Naive thymus-derived CD8-positive, alpha-beta T cell (primary cell): Measurements from ENCODE around the gene PLA2G4D. TPM values are rescaled to one million over a fixed set of nuclear protein-coding genes. Genes with fewer than 3 reads are reported as not detected.

Experiments
- ATAC-seq, 2 donors: fragments of 150-1000 bp; cut with Tn5 transposase in 1 of 2; sonication (Bioruptor Pico), chemical (Tn5 transposase) in 1 of 2; 1 replicate in 1 of 2; 2 replicates in 1 of 2; pipeline ENCODE4 v1.10.0; 2021; ENCODE audit warnings: mild to moderate bottlenecking in 2 of 2, moderate library complexity in 2 of 2
- POLR2A ChIA-PET: fragments of 350-600 bp; sonication (Branson Sonifier 250); formaldehyde crosslinking; loops from one replicate; lab custom pipeline; 2021; ENCODE audit warnings: antibody characterized with exemption; lab: Charles Lee
- DNase-seq, 10 donors: peaks; one replicate each; pipeline versions ENCODE4 v3.0.0 to v3.0.0-alpha.2; 2020 to 2022
- H3K27ac Mint-ChIP-seq, 10 donors: one replicate each; pipeline ENCODE4 v1.8.0; 2020 to 2022; ENCODE audit warnings: mild to moderate bottlenecking in 10 of 10, mixed read lengths in 10 of 10, moderate library complexity in 4 of 10, inconsistent platforms in 1 of 10
- H3K27me3 Mint-ChIP-seq, 5 donors: one replicate each; pipeline ENCODE4 v1.8.0; 2021 to 2022; ENCODE audit warnings: mixed read lengths in 5 of 5
- H3K36me3 Mint-ChIP-seq, 3 donors: one replicate each; pipeline ENCODE4 v1.8.0; 2020 to 2022; ENCODE audit warnings: mixed read lengths in 3 of 3, mild to moderate bottlenecking in 2 of 3, inconsistent platforms in 1 of 3
- H3K4me1 Mint-ChIP-seq, 4 donors: one replicate each; pipeline ENCODE4 v1.8.0; 2021 to 2022; ENCODE audit warnings: mixed read lengths in 4 of 4
- H3K4me3 Mint-ChIP-seq, 10 donors: one replicate each; pipeline ENCODE4 v1.8.0; 2020 to 2022; ENCODE audit warnings: mild to moderate bottlenecking in 10 of 10, mixed read lengths in 10 of 10, moderate library complexity in 6 of 10, inconsistent platforms in 1 of 10
- H3K9me3 Mint-ChIP-seq, 9 donors: one replicate each; pipeline ENCODE4 v1.8.0; 2020 to 2022; ENCODE audit warnings: mixed read lengths in 9 of 9, mild to moderate bottlenecking in 3 of 9, inconsistent platforms in 1 of 9, moderate library complexity in 1 of 9
- polyA plus RNA-seq, 3 donors: library from polyadenylated mRNA; unstranded; fragments of 300-500 nt; fragmentation: Illumina TruSeq; gene quantifications; one replicate each; pipeline ENCODE4 v1.2.3, GENCODE V29; 2021
- total RNA-seq, 8 experiments: library from RNA in 2 of 8; stranded (reverse) in 2 of 8; gene quantifications; one replicate each; pipeline ENCODE4 v1.2.3 and lab custom pipeline; 2021 to 2026

Gene PLA2G4D
- total and polyA plus RNA-seq, 5 experiments from 2014 or later: not detected

- H3K4me3 Mint-ChIP-seq: no peak overlapping the region
- POLR2A ChIA-PET: no interaction called here
- H3K36me3 Mint-ChIP-seq: no peaks in the 10 kb centered on the region
- peak overlapping the region in 2 of 10 donors; percentile 0 to 72 for H3K27ac Mint-ChIP-seq
- H3K4me1 Mint-ChIP-seq: peaks cover 0 to 9% (median 3%) of the 10 kb centered on the region in 4 donors
- peaks cover 0 to 11% (median 2%) of the 10 kb centered on the region in 5 donors for H3K27me3 Mint-ChIP-seq
- H3K9me3 Mint-ChIP-seq: no peaks in the 10 kb centered on the region
- DNase-seq (no peak), ATAC-seq (no peak)
These were observed 59.5 kb downstream of the PLA2G4D start for GRCh38 chr15:42034628-42035434.

- Mint-ChIP-seq H3K9me3 (no peaks in the 10 kb centered on the region), H3K27ac (no peak overlapping the region), H3K4me3 (no peak overlapping the region), H3K36me3 (no peaks in the 10 kb centered on the region), H3K4me1 (peaks cover 0 to 9% (median 3%) of the 10 kb centered on the region in 4 donors), H3K27me3 (peaks cover 0 to 5% (median 2%) of the 10 kb centered on the region in 5 donors)
- POLR2A ChIA-PET: no interaction called here
- no peak for ATAC-seq
- DNase-seq: no peak
These were observed 61.0 kb downstream of the PLA2G4D start for GRCh38 chr15:42033214-42033873.

- no peak for ATAC-seq
- no peaks in the 10 kb centered on the region for H3K9me3 Mint-ChIP-seq
- H3K27me3 Mint-ChIP-seq: peaks cover 0 to 7% (median 3%) of the 10 kb centered on the region in 5 donors
- H3K4me3 Mint-ChIP-seq: no peak overlapping the region
- no peaks in the 10 kb centered on the region for H3K36me3 Mint-ChIP-seq
- H3K27ac Mint-ChIP-seq: no peak overlapping the region
- DNase-seq: no peak
- H3K4me1 Mint-ChIP-seq: peaks cover 0 to 9% (median 3%) of the 10 kb centered on the region in 4 donors
- POLR2A ChIA-PET: no interaction called here
These were observed 61.8 kb downstream of the PLA2G4D start for GRCh38 chr15:42032376-42033213.

- DNase-seq (no peak), ATAC-seq (no peak)
- Mint-ChIP-seq H3K9me3 (no peaks in the 10 kb centered on the region), H3K27ac (no peak overlapping the region), H3K36me3 (no peaks in the 10 kb centered on the region), H3K27me3 (peaks cover 0 to 13% (median 6%) of the 10 kb centered on the region in 5 donors), H3K4me3 (no peak overlapping the region), H3K4me1 (peaks cover 0 to 9% (median 3%) of the 10 kb centered on the region in 4 donors)
- POLR2A ChIA-PET: interaction anchor here (0.9 kb wide), 1 partner anchor 36 kb away, joined by 3 read pairs; no protein-coding TSS in a partner anchor
These were observed 63.0 kb downstream of the PLA2G4D start for GRCh38 chr15:42031198-42031915.

GRCh38 chr15:42027521-42027920 is 66.8 kb downstream of the PLA2G4D start:
- no peak for DNase-seq
- H3K27me3 Mint-ChIP-seq: peaks cover 0 to 12% (median 10%) of the 10 kb centered on the region in 5 donors
- no peak overlapping the region for H3K27ac Mint-ChIP-seq
- H3K36me3 Mint-ChIP-seq: no peaks in the 10 kb centered on the region
- ATAC-seq: no peak
- no peaks in the 10 kb centered on the region for H3K9me3 Mint-ChIP-seq
- H3K4me1 Mint-ChIP-seq: no peaks in the 10 kb centered on the region
- POLR2A ChIA-PET: no interaction called here
- H3K4me3 Mint-ChIP-seq: no peak overlapping the region

- peaks cover 0 to 2% (median 0%) of the 10 kb centered on the region in 4 donors for H3K4me1 Mint-ChIP-seq
- POLR2A ChIA-PET: no interaction called here
- DNase-seq (no peak), ATAC-seq (no peak)
- no peak overlapping the region for H3K4me3 Mint-ChIP-seq
- H3K9me3 Mint-ChIP-seq: no peaks in the 10 kb centered on the region
- H3K27me3 Mint-ChIP-seq: peaks cover 0 to 12% (median 8%) of the 10 kb centered on the region in 5 donors
- no peak overlapping the region for H3K27ac Mint-ChIP-seq
- H3K36me3 Mint-ChIP-seq: no peaks in the 10 kb centered on the region
These were observed 70.1 kb downstream of the PLA2G4D start for GRCh38 chr15:42024303-42024702.

GRCh38 chr15:42021593-42021992 is 72.8 kb downstream of the PLA2G4D start:
- Mint-ChIP-seq H3K27ac (no peak overlapping the region), H3K4me3 (no peak overlapping the region), H3K36me3 (no peaks in the 10 kb centered on the region), H3K4me1 (peaks cover 0 to 2% (median 0%) of the 10 kb centered on the region in 4 donors), H3K9me3 (no peaks in the 10 kb centered on the region), H3K27me3 (peaks cover 0 to 5% (median 4%) of the 10 kb centered on the region in 5 donors)
- DNase-seq (no peak), ATAC-seq (no peak)
- POLR2A ChIA-PET: no interaction called here

GRCh38 chr15:42020713-42021273 is 73.6 kb downstream of the PLA2G4D start, which contains the start of gene PLA2G4E:
Gene PLA2G4E (minus strand): TSS chr15:42021042. CDS start chr15:42021030, 12 bp downstream.
- ATAC-seq (no peak), DNase-seq (no peak)
- Mint-ChIP-seq H3K4me3 (no peak within 1 kb of the TSS), H3K27ac (no peak within 1 kb of the TSS), H3K27me3 (peaks cover 0 to 4% (median 2%) of the 10 kb centered on the region in 5 donors), H3K9me3 (no peaks in the 10 kb centered on the region), H3K4me1 (peaks cover 0 to 2% (median 0%) of the 10 kb centered on the region in 4 donors), H3K36me3 (no peaks in the 10 kb centered on the region)
- POLR2A ChIA-PET: no interaction called here

- no peak for ATAC-seq
These were observed 75.8 kb downstream of the PLA2G4D start for GRCh38 chr15:42018306-42019224.

More at GRCh38 chr15:42018306-42019224, 75.8 kb downstream of the PLA2G4D start:
- no peak for DNase-seq
- Mint-ChIP-seq H3K27me3 (peaks cover 0 to 4% (median 0%) of the 10 kb centered on the region in 5 donors), H3K27ac (no peak overlapping the region), H3K9me3 (no peaks in the 10 kb centered on the region), H3K36me3 (no peaks in the 10 kb centered on the region), H3K4me1 (peaks cover 0 to 4% (median 0%) of the 10 kb centered on the region in 4 donors), H3K4me3 (no peak overlapping the region)
- POLR2A ChIA-PET: no interaction called here
